WTC11 (cell line): ENCODE measurements around the gene FNDC11.

Experiments used
- ATF1 ChIP-seq: sonication (generic); formaldehyde crosslinking; IDR thresholded peaks from 2 replicates; pipeline ENCODE4 v1.8.1; 2023; ENCODE audit warnings: mild to moderate bottlenecking, moderate library complexity, missing genetic modification reagents
- CREM ChIP-seq: sonication (generic); formaldehyde crosslinking; IDR thresholded peaks from 2 replicates; pipeline ENCODE4 v1.8.1; 2022; ENCODE audit warnings: mild to moderate bottlenecking, missing genetic modification reagents, moderate library complexity
- GABPB1 ChIP-seq: sonication (generic); formaldehyde crosslinking; IDR thresholded peaks from 2 replicates; pipeline ENCODE4 v1.8.1; 2023; ENCODE audit warnings: mild to moderate bottlenecking, missing genetic modification reagents
- SP1 ChIP-seq: sonication (generic); formaldehyde crosslinking; conservative IDR thresholded peaks from 2 replicates; pipeline ENCODE4 v1.8.1; 2022; ENCODE audit warnings: missing genetic modification reagents
- TF ChIP-seq, protein P1 (sequence below): sonication (generic); formaldehyde crosslinking; IDR thresholded peaks from 2 replicates; pipeline ENCODE4 v1.8.0; 2022; ENCODE audit warnings: mild to moderate bottlenecking, missing genetic modification reagents
- TF ChIP-seq, protein P2 (sequence below): fragments of 200-600 bp; IDR thresholded peaks from 2 replicates; pipeline ENCODE4 v1.8.0; 2022; ENCODE audit warnings: antibody characterized with exemption
- TF ChIP-seq, protein P3 (sequence below): sonication (generic); formaldehyde crosslinking; IDR thresholded peaks from 2 replicates; pipeline ENCODE4 v1.8.1; 2022; ENCODE audit warnings: mild to moderate bottlenecking, moderate library complexity, missing genetic modification reagents
- TF ChIP-seq, protein P4 (sequence below): sonication (generic); formaldehyde crosslinking; IDR thresholded peaks from 2 replicates; pipeline ENCODE4 v1.8.0; 2022; ENCODE audit warnings: mild to moderate bottlenecking, missing genetic modification reagents

DNA sequence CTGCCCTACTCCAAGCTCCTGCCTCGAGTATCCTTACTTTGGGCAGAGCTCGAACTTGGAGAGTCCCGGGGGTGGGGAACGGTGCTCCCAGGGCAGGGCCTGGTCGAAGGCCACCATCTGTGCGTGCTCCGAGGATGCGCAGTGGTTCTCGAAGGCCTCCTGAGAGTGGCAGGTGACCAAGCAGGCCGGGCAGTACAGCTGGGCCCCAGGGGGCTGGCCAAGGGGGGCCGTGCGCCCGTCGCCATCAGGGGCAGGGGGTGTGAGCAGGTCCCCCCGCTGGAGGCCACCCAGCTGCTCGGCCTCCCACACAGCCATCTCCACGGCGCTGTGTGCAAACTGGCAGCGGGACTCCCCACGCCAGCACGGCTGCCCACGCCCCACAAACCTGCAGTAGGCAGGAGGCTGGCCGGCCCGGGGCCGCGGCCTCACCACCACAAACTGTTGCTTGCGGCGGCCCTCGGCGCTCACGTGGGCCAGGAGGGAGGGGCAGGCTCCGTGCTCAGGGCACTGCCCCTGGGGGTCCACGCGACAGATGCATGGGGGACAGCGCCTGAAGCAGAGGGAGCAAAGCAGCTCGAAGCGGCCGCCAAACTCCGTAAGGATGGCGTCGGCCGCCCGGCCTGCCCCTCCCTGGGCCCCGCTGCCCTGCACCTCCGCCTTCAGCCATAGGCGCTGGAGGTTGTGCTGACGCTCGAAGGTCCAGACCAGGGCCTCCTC lies 18.3 kb downstream of the FNDC11 start:
- TF ChIP-seq, protein P1, sequence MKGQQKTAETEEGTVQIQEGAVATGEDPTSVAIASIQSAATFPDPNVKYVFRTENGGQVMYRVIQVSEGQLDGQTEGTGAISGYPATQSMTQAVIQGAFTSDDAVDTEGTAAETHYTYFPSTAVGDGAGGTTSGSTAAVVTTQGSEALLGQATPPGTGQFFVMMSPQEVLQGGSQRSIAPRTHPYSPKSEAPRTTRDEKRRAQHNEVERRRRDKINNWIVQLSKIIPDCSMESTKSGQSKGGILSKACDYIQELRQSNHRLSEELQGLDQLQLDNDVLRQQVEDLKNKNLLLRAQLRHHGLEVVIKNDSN (CRISPR knock-in tag) = no peak
- TF ChIP-seq SP1 (CRISPR knock-in tag) (no peak), CREM (CRISPR knock-in tag) (no peak), GABPB1 (CRISPR knock-in tag) (no peak), ATF1 (CRISPR knock-in tag) (no peak)
- TF ChIP-seq, protein P2, sequence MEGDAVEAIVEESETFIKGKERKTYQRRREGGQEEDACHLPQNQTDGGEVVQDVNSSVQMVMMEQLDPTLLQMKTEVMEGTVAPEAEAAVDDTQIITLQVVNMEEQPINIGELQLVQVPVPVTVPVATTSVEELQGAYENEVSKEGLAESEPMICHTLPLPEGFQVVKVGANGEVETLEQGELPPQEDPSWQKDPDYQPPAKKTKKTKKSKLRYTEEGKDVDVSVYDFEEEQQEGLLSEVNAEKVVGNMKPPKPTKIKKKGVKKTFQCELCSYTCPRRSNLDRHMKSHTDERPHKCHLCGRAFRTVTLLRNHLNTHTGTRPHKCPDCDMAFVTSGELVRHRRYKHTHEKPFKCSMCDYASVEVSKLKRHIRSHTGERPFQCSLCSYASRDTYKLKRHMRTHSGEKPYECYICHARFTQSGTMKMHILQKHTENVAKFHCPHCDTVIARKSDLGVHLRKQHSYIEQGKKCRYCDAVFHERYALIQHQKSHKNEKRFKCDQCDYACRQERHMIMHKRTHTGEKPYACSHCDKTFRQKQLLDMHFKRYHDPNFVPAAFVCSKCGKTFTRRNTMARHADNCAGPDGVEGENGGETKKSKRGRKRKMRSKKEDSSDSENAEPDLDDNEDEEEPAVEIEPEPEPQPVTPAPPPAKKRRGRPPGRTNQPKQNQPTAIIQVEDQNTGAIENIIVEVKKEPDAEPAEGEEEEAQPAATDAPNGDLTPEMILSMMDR = no peak
- TF ChIP-seq, protein P3, sequence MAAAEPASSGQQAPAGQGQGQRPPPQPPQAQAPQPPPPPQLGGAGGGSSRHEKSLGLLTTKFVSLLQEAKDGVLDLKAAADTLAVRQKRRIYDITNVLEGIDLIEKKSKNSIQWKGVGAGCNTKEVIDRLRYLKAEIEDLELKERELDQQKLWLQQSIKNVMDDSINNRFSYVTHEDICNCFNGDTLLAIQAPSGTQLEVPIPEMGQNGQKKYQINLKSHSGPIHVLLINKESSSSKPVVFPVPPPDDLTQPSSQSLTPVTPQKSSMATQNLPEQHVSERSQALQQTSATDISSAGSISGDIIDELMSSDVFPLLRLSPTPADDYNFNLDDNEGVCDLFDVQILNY (CRISPR knock-in tag) = no peak
- TF ChIP-seq, protein P4, sequence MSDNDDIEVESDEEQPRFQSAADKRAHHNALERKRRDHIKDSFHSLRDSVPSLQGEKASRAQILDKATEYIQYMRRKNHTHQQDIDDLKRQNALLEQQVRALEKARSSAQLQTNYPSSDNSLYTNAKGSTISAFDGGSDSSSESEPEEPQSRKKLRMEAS (CRISPR knock-in tag) = no peak
